Ramos (cell line): ENCODE results near the gene TNS2.

Experiments used
- in situ Hi-C: fragments of 300-500 bp; cut with MboI; formaldehyde crosslinking; loops from one replicate; pipeline ENCODE4 v1.14.3; 2022; ENCODE audit warnings: low sequenced_read_pairs; ENCODE audit not compliant: unreplicated experiment

The TNS2 gene

GRCh38 chr12:53055471-53056266 is 5.8 kb downstream of the TNS2 start:
- in situ Hi-C loops, result no loop called here

DNA sequence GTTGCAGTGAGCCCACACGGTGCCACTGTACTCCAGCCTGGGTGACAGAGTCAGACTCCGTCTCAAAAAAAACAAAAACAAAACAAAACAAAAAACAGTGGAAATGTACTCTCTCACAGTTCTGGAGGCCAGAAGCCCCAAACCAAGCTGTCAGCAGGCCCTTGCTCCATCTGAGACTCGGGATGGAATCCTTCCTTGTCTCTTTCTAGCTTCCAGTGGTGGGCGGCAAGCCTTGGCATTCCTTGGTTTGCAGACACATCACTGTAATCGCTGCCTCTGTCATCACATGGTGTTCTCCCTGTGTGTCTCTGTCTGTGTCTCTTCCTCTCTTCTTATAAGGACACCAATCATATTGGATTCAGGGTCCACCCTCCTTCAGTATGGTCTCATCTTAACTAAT is 6.4 kb downstream of the TNS2 start:
- in situ Hi-C loops, result no loop called here

DNA sequence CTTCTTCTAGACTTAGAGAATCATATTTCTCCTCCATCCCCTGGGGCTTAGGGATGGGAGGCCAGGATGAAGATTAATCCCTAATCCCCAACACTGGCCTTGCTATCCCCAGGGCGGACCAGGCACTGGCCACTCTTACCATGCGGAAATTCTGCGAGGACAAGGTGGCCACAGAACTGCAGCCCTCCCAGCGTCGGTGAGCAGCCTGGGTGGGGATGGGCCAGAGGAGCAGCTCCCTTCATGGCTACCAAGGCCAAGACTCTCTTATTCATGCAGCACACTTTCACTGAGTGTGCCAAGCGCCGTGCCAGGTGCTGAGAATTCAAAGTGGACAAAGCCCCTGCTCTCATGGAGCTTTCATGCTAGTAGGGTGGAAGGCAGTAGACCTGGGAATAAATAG is 7.0 kb downstream of the TNS2 start:
- in situ Hi-C loops, result no loop called here

GRCh38 chr12:53057816-53058500 is 8.1 kb downstream of the TNS2 start:
- in situ Hi-C loops, result no loop called here

GRCh38 chr12:53058674-53059433 is 9.0 kb downstream of the TNS2 start:
- in situ Hi-C loops, result no loop called here

DNA sequence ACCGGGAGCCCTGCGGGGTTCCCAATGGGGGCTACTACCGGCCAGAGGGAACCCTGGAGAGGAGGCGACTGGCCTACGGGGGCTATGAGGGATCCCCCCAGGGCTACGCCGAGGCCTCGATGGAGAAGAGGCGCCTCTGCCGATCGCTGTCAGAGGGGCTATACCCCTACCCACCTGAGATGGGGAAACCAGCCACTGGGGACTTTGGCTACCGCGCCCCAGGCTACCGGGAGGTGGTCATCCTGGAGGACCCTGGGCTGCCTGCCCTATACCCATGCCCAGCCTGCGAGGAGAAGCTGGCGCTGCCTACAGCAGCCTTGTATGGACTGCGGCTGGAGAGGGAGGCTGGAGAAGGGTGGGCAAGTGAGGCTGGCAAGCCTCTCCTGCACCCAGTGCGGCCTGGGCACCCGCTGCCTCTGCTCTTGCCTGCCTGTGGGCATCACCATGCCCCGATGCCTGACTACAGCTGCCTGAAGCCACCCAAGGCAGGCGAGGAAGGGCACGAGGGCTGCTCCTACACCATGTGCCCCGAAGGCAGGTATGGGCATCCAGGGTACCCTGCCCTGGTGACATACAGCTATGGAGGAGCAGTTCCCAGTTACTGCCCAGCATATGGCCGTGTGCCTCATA is 9.7 kb downstream of the TNS2 start:
- in situ Hi-C loops, result no loop called here

GRCh38 chr12:53060064-53060720 is 10.3 kb downstream of the TNS2 start:
- in situ Hi-C loops, result no loop called here

DNA sequence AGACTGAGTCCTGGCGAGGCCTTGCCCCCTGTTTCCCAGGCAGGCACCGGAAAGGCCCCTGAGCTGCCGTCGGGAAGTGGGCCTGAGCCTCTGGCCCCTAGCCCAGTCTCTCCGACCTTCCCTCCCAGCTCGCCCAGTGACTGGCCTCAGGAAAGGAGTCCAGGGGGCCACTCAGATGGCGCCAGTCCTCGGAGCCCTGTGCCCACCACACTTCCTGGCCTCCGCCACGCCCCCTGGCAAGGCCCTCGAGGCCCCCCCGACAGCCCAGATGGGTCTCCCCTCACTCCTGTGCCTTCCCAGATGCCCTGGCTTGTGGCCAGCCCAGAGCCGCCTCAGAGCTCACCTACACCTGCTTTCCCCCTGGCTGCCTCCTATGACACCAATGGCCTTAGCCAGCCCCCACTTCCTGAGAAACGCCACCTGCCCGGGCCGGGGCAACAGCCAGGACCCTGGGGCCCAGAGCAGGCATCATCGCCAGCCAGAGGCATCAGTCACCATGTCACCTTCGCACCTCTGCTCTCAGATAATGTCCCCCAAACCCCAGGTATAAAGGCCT is 10.9 kb downstream of the TNS2 start:
- in situ Hi-C loops, result no loop called here

- in situ Hi-C loops, result no loop called here
These were observed 11.6 kb downstream of the TNS2 start for GRCh38 chr12:53061404-53062010.

GRCh38 chr12:53062011-53062961 is 12.4 kb downstream of the TNS2 start:
- in situ Hi-C loops, result no loop called here

GRCh38 chr12:53062977-53063707 is 13.3 kb downstream of the TNS2 start:
- in situ Hi-C loops, result no loop called here

GRCh38 chr12:53063708-53064612 is 14.1 kb downstream of the TNS2 start:
- in situ Hi-C loops, result no loop called here

DNA sequence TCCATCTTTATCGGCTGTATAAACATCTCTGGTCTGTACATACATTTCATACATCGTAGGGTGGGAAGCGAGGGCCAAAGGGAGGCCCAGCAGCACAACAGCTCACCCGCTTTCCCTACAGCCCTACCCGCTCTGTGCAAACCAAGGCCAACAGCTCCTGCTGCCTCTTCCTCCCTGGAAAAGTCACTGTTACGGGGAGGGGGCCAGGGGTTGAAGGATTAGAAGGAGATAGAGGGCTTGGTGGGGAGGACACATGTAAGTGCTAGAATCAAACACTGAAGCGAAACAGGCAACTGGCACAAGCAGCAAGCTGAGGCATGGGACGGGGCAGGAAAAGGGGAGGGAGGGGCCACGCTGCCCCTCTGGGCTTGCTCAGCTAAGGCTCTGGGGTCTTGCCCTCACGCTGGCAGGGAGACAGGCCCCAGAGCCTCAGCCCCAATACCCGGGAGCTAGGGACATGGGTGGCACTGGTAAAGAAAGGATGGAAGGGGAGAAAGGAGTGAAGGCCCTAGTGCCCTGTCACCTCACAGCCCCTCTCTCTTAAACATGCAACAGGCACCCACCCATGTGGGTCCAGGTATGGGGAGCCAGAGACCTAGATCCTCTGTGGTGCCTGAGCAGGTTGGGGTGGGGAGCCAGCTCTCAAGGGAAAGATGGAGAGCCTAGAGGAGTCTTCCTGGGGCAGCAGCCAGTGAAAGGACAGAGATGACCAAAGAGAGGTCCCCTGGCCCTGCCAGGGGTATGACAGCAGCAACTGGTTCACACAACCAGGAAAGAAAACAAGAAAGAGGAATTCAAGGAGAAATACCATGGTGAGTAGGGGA is 15.0 kb downstream of the TNS2 start:
- in situ Hi-C loops, result loop anchor here (5.0 kb wide), 1 partner anchor 37 kb away; the partner anchor contains the start of gene SOAT2

GRCh38 chr12:53065470-53065869 is 15.6 kb downstream of the TNS2 start:
- in situ Hi-C loops, result loop anchor here (5.0 kb wide), 1 partner anchor 37 kb away; the partner anchor contains the start of gene SOAT2
